Right atrium auricular region (tissue), 2 donors: ENCODE results near the gene PUS3. TPM values are rescaled to one million over a fixed set of nuclear protein-coding genes. Genes with fewer than 3 reads are reported as not detected.
"Not testable (repeated sequence)": the region's sequence is repeated elsewhere in the genome, so short reads cannot be mapped to it uniquely, and the experiment has no call there.

Source experiments
- DNase-seq: peaks from one replicate; pipeline ENCODE4 v3.0.0-alpha.2; 2019; ENCODE audit warnings: low spot score
- H3K27ac ChIP-seq, 2 donors: fragments of 200-600 bp; sonication (generic); 1 replicate in 1 of 2; 2 replicates in 1 of 2; pipeline ENCODE4 v1.5.1; 2016 to 2019
- H3K27me3 ChIP-seq, 2 donors: fragments of 200-600 bp; sonication (generic); one replicate each; pipeline versions ENCODE4 v1.5.1 to v1.6.0; 2017 to 2019
- H3K36me3 ChIP-seq: fragments of 200-600 bp; sonication (generic); one replicate; pipeline ENCODE4 v1.5.1; 2016
- H3K4me1 ChIP-seq, 2 donors: fragments of 200-600 bp; sonication (generic); one replicate each; pipeline versions ENCODE4 v1.5.1 to v1.6.0; 2017 to 2019
- H3K4me3 ChIP-seq, 2 donors: fragments of 200-600 bp; sonication (generic); 1 replicate in 1 of 2; 2 replicates in 1 of 2; pipeline ENCODE4 v1.5.1; 2017 to 2019; ENCODE audit warnings: mild to moderate bottlenecking in 1 of 2, moderate library complexity in 1 of 2
- H3K9me3 ChIP-seq, 2 donors: fragments of 200-600 bp; sonication (generic); one replicate each; pipeline ENCODE4 v1.5.1; 2019
- total RNA-seq, 2 donors: library from RNA; depleted of rRNA; stranded (reverse); fragments of >200 nt; gene quantifications; one replicate each; pipeline ENCODE4 v1.1.0, GENCODE V29; 2016
- TF ChIP-seq, protein P1 (sequence below), 2 donors: fragments of 200-600 bp; sonication (generic); IDR thresholded peaks; one replicate each; pipeline ENCODE4 v1.5.1; 2019; ENCODE audit warnings: antibody characterized with exemption in 2 of 2

PUS3 gene
- total RNA-seq, 2 donors from 2014 or later: 3.1 to 8.7 TPM

DNA sequence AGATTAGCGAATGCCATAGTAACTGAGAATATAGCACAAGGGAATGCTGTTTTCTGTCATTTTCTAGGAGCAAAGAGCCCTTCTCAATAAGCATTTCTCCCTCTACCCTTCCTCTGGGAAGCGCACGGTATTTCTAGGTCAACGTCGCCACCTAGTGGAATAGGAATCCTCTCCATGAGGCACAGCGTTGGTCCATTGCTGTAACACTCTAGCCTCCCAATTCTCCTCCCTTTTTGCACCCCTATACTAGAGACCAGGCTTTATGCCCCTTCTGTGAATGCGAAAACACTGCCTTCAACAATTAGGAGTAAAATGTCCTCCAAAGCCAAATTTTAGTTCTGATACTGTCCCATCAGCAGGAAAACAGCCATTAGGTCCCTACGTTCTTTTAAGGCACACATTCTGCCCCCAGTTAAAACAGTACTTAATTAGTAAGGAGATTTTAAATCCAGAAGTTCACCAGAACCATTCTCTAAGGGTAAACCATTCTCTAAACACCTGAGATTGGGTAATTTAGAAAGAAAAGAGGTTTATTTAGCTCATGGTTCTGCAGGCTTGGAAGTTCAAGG, 28.4 kb downstream of the PUS3 start:
- peak overlapping the region in 1 of 2 donors; percentile 17 for H3K4me3 ChIP-seq
- DNase-seq: no peak
- no peaks in the 10 kb centered on the region for H3K4me1 ChIP-seq
- H3K36me3 ChIP-seq: no peaks in the 10 kb centered on the region
- H3K27ac ChIP-seq: no peak overlapping the region
- TF ChIP-seq, protein P1, sequence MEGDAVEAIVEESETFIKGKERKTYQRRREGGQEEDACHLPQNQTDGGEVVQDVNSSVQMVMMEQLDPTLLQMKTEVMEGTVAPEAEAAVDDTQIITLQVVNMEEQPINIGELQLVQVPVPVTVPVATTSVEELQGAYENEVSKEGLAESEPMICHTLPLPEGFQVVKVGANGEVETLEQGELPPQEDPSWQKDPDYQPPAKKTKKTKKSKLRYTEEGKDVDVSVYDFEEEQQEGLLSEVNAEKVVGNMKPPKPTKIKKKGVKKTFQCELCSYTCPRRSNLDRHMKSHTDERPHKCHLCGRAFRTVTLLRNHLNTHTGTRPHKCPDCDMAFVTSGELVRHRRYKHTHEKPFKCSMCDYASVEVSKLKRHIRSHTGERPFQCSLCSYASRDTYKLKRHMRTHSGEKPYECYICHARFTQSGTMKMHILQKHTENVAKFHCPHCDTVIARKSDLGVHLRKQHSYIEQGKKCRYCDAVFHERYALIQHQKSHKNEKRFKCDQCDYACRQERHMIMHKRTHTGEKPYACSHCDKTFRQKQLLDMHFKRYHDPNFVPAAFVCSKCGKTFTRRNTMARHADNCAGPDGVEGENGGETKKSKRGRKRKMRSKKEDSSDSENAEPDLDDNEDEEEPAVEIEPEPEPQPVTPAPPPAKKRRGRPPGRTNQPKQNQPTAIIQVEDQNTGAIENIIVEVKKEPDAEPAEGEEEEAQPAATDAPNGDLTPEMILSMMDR (IDR thresholded peaks at IDR 0.05): peak; percentile 71 to 84
- H3K9me3 ChIP-seq: no peaks in the 10 kb centered on the region
- H3K27me3 ChIP-seq: no peaks in the 10 kb centered on the region

DNA sequence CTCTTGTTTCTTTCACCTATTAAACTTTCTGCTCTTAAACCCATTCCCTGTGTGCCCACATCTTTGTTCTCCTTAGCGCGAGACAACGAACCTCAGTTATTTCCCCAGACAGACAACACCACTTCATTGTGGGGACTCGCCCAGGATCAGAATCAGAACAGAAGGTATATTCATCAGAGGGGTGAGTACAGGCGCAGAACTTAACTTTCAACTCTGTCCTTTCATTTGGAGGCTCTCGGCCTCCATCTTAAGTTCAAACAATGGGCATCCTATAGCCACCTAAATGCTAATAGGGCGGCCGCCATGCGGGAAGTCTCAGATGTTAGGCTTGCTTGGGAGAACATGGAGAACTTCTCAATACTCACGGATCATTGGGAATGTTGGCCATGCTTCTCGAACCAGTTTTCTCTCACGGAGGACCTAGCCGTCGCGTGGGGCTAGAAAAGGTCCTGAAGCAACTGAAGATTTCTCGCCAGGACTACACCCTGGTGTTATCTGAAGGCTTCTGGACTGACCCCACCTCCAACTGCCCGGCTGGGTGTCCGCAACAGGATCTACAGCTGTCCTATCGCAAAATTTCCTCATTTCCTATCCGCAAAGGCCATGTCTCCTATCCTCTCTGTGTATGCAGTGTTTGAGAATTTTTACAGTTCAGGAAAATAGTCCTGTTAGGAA, 29.0 kb downstream of the PUS3 start:
- Histone ChIP-seq H3K9me3 (no peaks in the 10 kb centered on the region), H3K27me3 (no peaks in the 10 kb centered on the region), H3K4me3 (peak overlapping the region in 1 of 2 donors; percentile 17), H3K36me3 (no peaks in the 10 kb centered on the region), H3K27ac (no peak overlapping the region), H3K4me1 (no peaks in the 10 kb centered on the region)
- DNase-seq: no peak
- TF ChIP-seq, protein P1 (IDR thresholded peaks at IDR 0.05): no peak

- Histone ChIP-seq H3K27ac (no peak overlapping the region), H3K27me3 (no peaks in the 10 kb centered on the region)
- TF ChIP-seq, protein P1 (IDR thresholded peaks at IDR 0.05): no peak
Observed at GRCh38 chr11:125872138-125872491, 30.9 kb downstream of the PUS3 start.

DNA sequence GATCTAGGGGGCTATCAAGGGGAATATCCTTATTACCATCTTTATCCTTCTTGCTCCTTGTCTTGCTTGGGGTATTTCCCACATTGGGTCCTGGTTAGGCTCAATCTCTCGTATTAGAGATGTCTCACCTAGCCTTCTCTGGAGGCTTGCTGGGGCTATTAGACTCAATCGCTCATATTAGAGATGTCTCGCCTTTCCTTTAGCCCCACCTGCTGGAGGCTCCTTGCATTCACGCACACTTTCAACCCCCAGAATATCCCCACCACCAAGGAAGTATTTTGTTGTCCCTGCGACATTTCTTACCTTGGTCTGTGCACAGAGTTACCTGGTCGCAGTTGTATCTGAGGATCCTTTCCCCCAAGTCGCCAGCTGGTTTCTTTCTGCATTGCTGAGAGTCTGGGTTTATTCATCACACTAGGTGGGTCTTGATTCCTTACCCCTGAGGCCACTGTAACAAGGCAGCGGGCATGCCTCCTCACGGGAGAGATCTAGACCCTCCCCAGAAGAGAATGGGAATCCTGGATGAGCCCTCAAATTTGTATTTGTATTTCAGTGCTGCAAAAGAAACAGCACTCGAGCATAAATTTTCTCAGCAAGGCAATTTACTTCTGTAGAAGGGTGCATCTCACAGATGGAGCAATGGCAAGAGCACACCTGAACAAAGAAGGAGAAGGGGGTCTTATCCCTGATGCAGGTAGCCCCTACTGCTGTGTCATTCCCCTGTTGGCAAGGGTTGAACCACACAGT, 31.4 kb downstream of the PUS3 start:
- H3K4me1 ChIP-seq: no peaks in the 10 kb centered on the region
- H3K27me3 ChIP-seq: no peaks in the 10 kb centered on the region
- no peak overlapping the region for H3K4me3 ChIP-seq
- DNase-seq: no peak
- H3K27ac ChIP-seq: no peak overlapping the region
- H3K9me3 ChIP-seq: no peaks in the 10 kb centered on the region
- TF ChIP-seq, protein P1 (IDR thresholded peaks at IDR 0.05): peak in 1 of 2 donors; percentile 58
- H3K36me3 ChIP-seq: no peaks in the 10 kb centered on the region

More at GRCh38 chr11:125872138-125872491, 30.9 kb downstream of the PUS3 start:
- Histone ChIP-seq H3K9me3 (no peaks in the 10 kb centered on the region), H3K36me3 (no peaks in the 10 kb centered on the region), H3K4me3 (no peak overlapping the region), H3K4me1 (no peaks in the 10 kb centered on the region)
- DNase-seq: no peak

DNA sequence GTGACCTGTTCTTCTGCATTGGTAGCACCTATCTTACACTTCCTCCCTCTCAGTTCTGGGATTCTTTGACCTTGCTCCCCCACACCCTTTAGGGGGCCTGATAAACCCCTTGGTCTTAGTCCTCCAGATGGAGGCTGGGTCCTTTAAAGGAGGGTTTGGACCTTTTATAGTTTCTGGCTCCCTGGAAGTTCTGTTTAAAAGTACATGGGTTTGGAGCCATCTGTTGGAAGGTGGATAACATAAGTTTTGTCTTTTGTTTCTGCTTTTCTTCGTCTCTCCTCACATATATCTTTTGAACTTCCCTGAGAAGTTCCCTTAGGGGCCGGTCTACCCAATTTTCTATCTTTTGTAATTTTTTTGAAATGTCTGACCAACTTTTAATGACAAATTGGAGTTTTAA, 33.5 kb downstream of the PUS3 start:
- Histone ChIP-seq H3K9me3 (no peaks in the 10 kb centered on the region), H3K4me3 (no peak overlapping the region), H3K27ac (no peak overlapping the region), H3K27me3 (no peaks in the 10 kb centered on the region), H3K4me1 (no peaks in the 10 kb centered on the region), H3K36me3 (no peaks in the 10 kb centered on the region)
- TF ChIP-seq, protein P1 (IDR thresholded peaks at IDR 0.05): no peak
- no peak for DNase-seq

GRCh38 chr11:125865354-125865753, 37.7 kb downstream of the PUS3 start:
- H3K27ac ChIP-seq, H3K9me3 ChIP-seq, DNase-seq: not testable (repeated sequence)

GRCh38 chr11:125862786-125863185, 40.2 kb downstream of the PUS3 start:
- not testable (repeated sequence) for H3K27ac ChIP-seq, H3K4me1 ChIP-seq, DNase-seq, H3K27me3 ChIP-seq, H3K36me3 ChIP-seq, H3K4me3 ChIP-seq, H3K9me3 ChIP-seq

More at GRCh38 chr11:125865354-125865753, 37.7 kb downstream of the PUS3 start:
- H3K36me3 ChIP-seq, H3K27me3 ChIP-seq, H3K4me1 ChIP-seq, H3K4me3 ChIP-seq: not testable (repeated sequence)

GRCh38 chr11:125857670-125858069, 45.3 kb downstream of the PUS3 start:
- not testable (repeated sequence) for DNase-seq, H3K9me3 ChIP-seq, H3K36me3 ChIP-seq, H3K4me1 ChIP-seq, H3K4me3 ChIP-seq, H3K27ac ChIP-seq, H3K27me3 ChIP-seq
